H9 (cell line): ENCODE measurements around the gene ACYP1. TPM values are rescaled to one million over a fixed set of nuclear protein-coding genes. Genes with fewer than 3 reads are reported as not detected.

Experiments used
- DNase-seq: peaks from one replicate; pipeline ENCODE4 v3.0.0-alpha.2; 2017
- H2AFZ ChIP-seq: one replicate; pipeline ENCODE4 v1.6.1; 2013; ENCODE audit warnings: mild to moderate bottlenecking, low read length, control low read depth, moderate library complexity
- H2AK5ac ChIP-seq: 2 replicates; pipeline ENCODE4 v1.6.1; 2013; ENCODE audit warnings: low read length, control low read depth, mixed read lengths; ENCODE audit not compliant: insufficient read length
- H2BK120ac ChIP-seq: one replicate; pipeline ENCODE4 v1.6.1; 2013; ENCODE audit warnings: low read depth, mild to moderate bottlenecking, low read length, control low read depth, inconsistent platforms; ENCODE audit not compliant: poor library complexity, severe bottlenecking
- H2BK12ac ChIP-seq: 2 replicates; pipeline ENCODE4 v1.6.1; 2013; ENCODE audit warnings: low read length, control low read depth, mixed read lengths, low read depth; ENCODE audit not compliant: insufficient read length
- H2BK15ac ChIP-seq: 2 replicates; pipeline ENCODE4 v1.6.1; 2013; ENCODE audit warnings: low read depth, low read length, control low read depth
- H2BK20ac ChIP-seq: one replicate; pipeline ENCODE4 v1.6.1; 2013; ENCODE audit warnings: low read depth, mild to moderate bottlenecking, low read length, control low read depth, inconsistent platforms; ENCODE audit not compliant: poor library complexity, severe bottlenecking
- H2BK5ac ChIP-seq: 2 replicates; pipeline ENCODE4 v1.6.1; 2013; ENCODE audit warnings: low read length, control low read depth, mixed read lengths; ENCODE audit not compliant: insufficient read length
- H3K14ac ChIP-seq: 2 replicates; pipeline ENCODE4 v1.6.1; 2013; ENCODE audit warnings: low read length, control low read depth; ENCODE audit not compliant: insufficient read depth
- H3K18ac ChIP-seq: 2 replicates; pipeline ENCODE4 v1.6.1; 2013; ENCODE audit warnings: low read depth, mild to moderate bottlenecking, mixed read lengths, low read length, control low read depth; ENCODE audit not compliant: insufficient read length
- H3K23ac ChIP-seq: 2 replicates; pipeline ENCODE4 v1.6.1; 2013; ENCODE audit warnings: low read length, control low read depth, mixed read lengths, low read depth; ENCODE audit not compliant: insufficient read length
- H3K23me2 ChIP-seq: 2 replicates; pipeline ENCODE4 v1.6.1; 2013; ENCODE audit warnings: low read depth, mild to moderate bottlenecking, mixed read lengths, low read length, control low read depth; ENCODE audit not compliant: insufficient read length, poor library complexity, severe bottlenecking
- H3K27ac ChIP-seq: 2 replicates; pipeline ENCODE4 v1.5.1; 2013; ENCODE audit warnings: low read length, control low read depth, mixed read lengths, low read depth; ENCODE audit not compliant: insufficient read length
- H3K27me3 ChIP-seq: 2 replicates; pipeline ENCODE4 v1.6.1; 2013; ENCODE audit warnings: low read length, control low read depth, inconsistent platforms; ENCODE audit not compliant: insufficient read depth
- H3K4ac ChIP-seq: 2 replicates; pipeline ENCODE4 v1.6.1; 2013; ENCODE audit warnings: low read depth, mild to moderate bottlenecking, control low read depth, inconsistent platforms, low read length, moderate library complexity
- H3K4me1 ChIP-seq: 2 replicates; pipeline ENCODE4 v1.6.1; 2013; ENCODE audit warnings: low read length, control low read depth, inconsistent platforms; ENCODE audit not compliant: insufficient read depth
- H3K4me2 ChIP-seq: 2 replicates; pipeline ENCODE4 v1.6.1; 2013; ENCODE audit warnings: low read length, control low read depth, mixed read lengths; ENCODE audit not compliant: insufficient read length, insufficient read depth
- H3K56ac ChIP-seq: 2 replicates; pipeline ENCODE4 v1.6.1; 2013; ENCODE audit warnings: low read depth, mild to moderate bottlenecking, mixed read lengths, low read length, control low read depth; ENCODE audit not compliant: insufficient read length
- H3K79me1 ChIP-seq: 2 replicates; pipeline ENCODE4 v1.6.1; 2013; ENCODE audit warnings: low read depth, mild to moderate bottlenecking, moderate library complexity, low read length, control low read depth, inconsistent platforms; ENCODE audit not compliant: insufficient read depth, poor library complexity, severe bottlenecking
- H3K79me2 ChIP-seq: 2 replicates; pipeline ENCODE4 v1.6.1; 2013; ENCODE audit warnings: low read length, control low read depth, inconsistent platforms; ENCODE audit not compliant: insufficient read depth
- H3K9ac ChIP-seq: 2 replicates; pipeline ENCODE4 v1.6.1; 2013; ENCODE audit warnings: low read length, control low read depth, mixed read lengths; ENCODE audit not compliant: insufficient read length; ENCODE audit errors: extremely low read depth
- H3K9me3 ChIP-seq: one replicate; pipeline ENCODE4 v1.6.1; 2013; ENCODE audit warnings: low read depth, low read length, inconsistent platforms; ENCODE audit not compliant: control insufficient read depth
- H3T11ph ChIP-seq: one replicate; pipeline ENCODE4 v1.6.1; 2013; ENCODE audit warnings: mild to moderate bottlenecking, low read length, control low read depth, inconsistent platforms
- H4K20me1 ChIP-seq: one replicate; pipeline ENCODE4 v1.6.1; 2013; ENCODE audit not compliant: control insufficient read depth, insufficient read length, insufficient read depth
- H4K5ac ChIP-seq: 2 replicates; pipeline ENCODE4 v1.6.1; 2013; ENCODE audit warnings: low read depth, mild to moderate bottlenecking, mixed read lengths, low read length, control low read depth; ENCODE audit not compliant: insufficient read length
- H4K8ac ChIP-seq: replicated peaks from 2 replicates; pipeline ENCODE4 v1.6.1; 2013; ENCODE audit warnings: low read length, control low read depth, mixed read lengths, low read depth; ENCODE audit not compliant: insufficient read length
- H4K91ac ChIP-seq: 2 replicates; pipeline ENCODE4 v1.6.1; 2013; ENCODE audit warnings: low read depth, mild to moderate bottlenecking, moderate library complexity, mixed read lengths, low read length, control low read depth; ENCODE audit not compliant: insufficient read length
- H3K27ac Mint-ChIP-seq, 3 experiments: 2 replicates in 2 of 3; 3 replicates in 1 of 3; pipeline ENCODE4 v1.8.0; 2020 to 2021; ENCODE audit warnings: mixed read lengths in 3 of 3, mild to moderate bottlenecking in 1 of 3, moderate library complexity in 1 of 3
- H3K27me3 Mint-ChIP-seq: 2 replicates; pipeline ENCODE4 v1.8.0; 2021; ENCODE audit warnings: low read depth, mild to moderate bottlenecking, moderate library complexity, mixed read lengths
- H3K36me3 Mint-ChIP-seq, 3 experiments: 2 replicates in 2 of 3; 3 replicates in 1 of 3; pipeline ENCODE4 v1.8.0; 2020 to 2021; ENCODE audit warnings: low read depth in 3 of 3, mixed read lengths in 3 of 3; ENCODE audit not compliant: insufficient read depth in 1 of 3
- H3K4me1 Mint-ChIP-seq, 2 experiments: 2 replicates each; pipeline ENCODE4 v1.8.0; 2020; ENCODE audit warnings: mixed read lengths in 2 of 2
- H3K4me3 Mint-ChIP-seq, 2 experiments: 2 replicates in 1 of 2; 3 replicates in 1 of 2; pipeline ENCODE4 v1.8.0; 2020 to 2021; ENCODE audit warnings: mild to moderate bottlenecking in 2 of 2, mixed read lengths in 2 of 2, moderate library complexity in 1 of 2
- H3K9me3 Mint-ChIP-seq, 2 experiments: 2 replicates in 1 of 2; 3 replicates in 1 of 2; pipeline ENCODE4 v1.8.0; 2020; ENCODE audit warnings: mild to moderate bottlenecking in 2 of 2, mixed read lengths in 2 of 2, moderate library complexity in 1 of 2
- CTCF ChIP-seq: fragments of 200-600 bp; sonication (generic); conservative IDR thresholded peaks from 3 replicates; pipeline ENCODE4 v1.8.0; 2021; ENCODE audit warnings: antibody characterized with exemption, mild to moderate bottlenecking
- WGBS: extraction: QIAGEN DNeasy Blood & Tissue Kit; methylation state at CpG from one replicate; pipeline ENCODE4 v1.1.7; 2013; ENCODE audit warnings: missing lambda C conversion rate, low lambda C conversion rate, mixed read lengths; ENCODE audit not compliant: insufficient read length; ENCODE audit errors: extremely low coverage; 5-methylcytosine and 5-hydroxymethylcytosine counted together
- total RNA-seq: library from RNA; stranded (reverse); gene quantifications from 2 replicates; pipeline ENCODE4 v1.2.1, GENCODE V29; 2021

ACYP1 gene
- total RNA-seq, 1 experiment from 2014 or later: 18.9 TPM

- Histone ChIP-seq H3K4me2 (no peak overlapping the region), H3T11ph (no peak overlapping the region), H3K4ac (no peak overlapping the region), H2BK20ac (no peak overlapping the region), H3K79me1 (no peaks in the 10 kb centered on the region), H3K4me1 (no peaks in the 10 kb centered on the region), H2BK5ac (no peak overlapping the region), H3K18ac (no peak overlapping the region), H3K23ac (no peak overlapping the region), H4K8ac (no peak overlapping the region), H3K9me3 (no peaks in the 10 kb centered on the region), H4K5ac (no peak overlapping the region), H3K9ac (no peak overlapping the region), H2BK12ac (no peak overlapping the region), H3K27me3 (no peaks in the 10 kb centered on the region), H2BK15ac (no peak overlapping the region), H3K27ac (no peak overlapping the region), H4K20me1 (no peaks in the 10 kb centered on the region), H3K79me2 (peaks cover 1% of the 10 kb centered on the region; the same call in 1 of the 2 replicates), H3K56ac (no peak overlapping the region), H3K14ac (no peak overlapping the region), H3K23me2 (peaks cover 2% of the 10 kb centered on the region), H2BK120ac (no peak overlapping the region), H4K91ac (no peak overlapping the region), H2AFZ (no peak overlapping the region), H2AK5ac (no peak overlapping the region)
- Mint-ChIP-seq H3K9me3 (peaks cover 9 to 10% of the 10 kb centered on the region in 2 experiments), H3K27me3 (no peaks in the 10 kb centered on the region; the same call in 1 of the 2 replicates), H3K4me3 (no peak overlapping the region), H3K27ac (no peak overlapping the region), H3K4me1 (peaks cover 11% of the 10 kb centered on the region in 2 experiments; a peak in 3 of 4 replicates), H3K36me3 (peaks cover 15 to 36% (median 35%) of the 10 kb centered on the region in 3 experiments)
- DNase-seq: no peak
- WGBS: no CpG with 5 or more reads among the region's 2 CpGs
- no peak for TF ChIP-seq CTCF
Measured at GRCh38 chr14:75059642-75060041, 4.2 kb downstream of the ACYP1 start.
